Activated CD8-positive, alpha-beta T cell treated with anti-CD3 and anti-CD28 coated beads, Interleukin-2, amount 10 ng/mL, durations not matched to agents 7 days and 5 days (primary cell): ENCODE results near the gene C20orf144. TPM values are rescaled to one million over a fixed set of nuclear protein-coding genes. Genes with fewer than 3 reads are reported as not detected.

Experiments
- ATAC-seq: fragments of 150-1000 bp; cut with Tn5 transposase; one replicate; pipeline ENCODE4 v1.10.0; 2021; ENCODE audit warnings: moderate library complexity
- CTCF ChIA-PET: fragments of 350-600 bp; sonication (Branson Sonifier 250); formaldehyde crosslinking; loops from one replicate; lab custom pipeline; 2021; ENCODE audit warnings: antibody characterized with exemption; lab: Charles Lee
- POLR2A ChIA-PET: fragments of 350-600 bp; sonication (Branson Sonifier 250); formaldehyde crosslinking; loops from one replicate; lab custom pipeline; 2021; ENCODE audit warnings: antibody characterized with exemption; lab: Charles Lee
- DNase-seq: peaks from one replicate; pipeline ENCODE4 v3.0.0-alpha.2; 2020
- H3K27ac Mint-ChIP-seq: one replicate; pipeline ENCODE4 v1.8.0; 2021; ENCODE audit warnings: mild to moderate bottlenecking, mixed read lengths
- H3K27me3 Mint-ChIP-seq: one replicate; pipeline ENCODE4 v1.8.0; 2021; ENCODE audit warnings: low read depth, mixed read lengths
- H3K36me3 Mint-ChIP-seq: one replicate; pipeline ENCODE4 v1.8.0; 2021; ENCODE audit warnings: low read depth, mixed read lengths
- H3K4me1 Mint-ChIP-seq: one replicate; pipeline ENCODE4 v1.8.0; 2021; ENCODE audit warnings: low read depth, mixed read lengths
- H3K4me3 Mint-ChIP-seq: one replicate; pipeline ENCODE4 v1.8.0; 2021; ENCODE audit warnings: mild to moderate bottlenecking, mixed read lengths
- H3K9me3 Mint-ChIP-seq: one replicate; pipeline ENCODE4 v1.8.0; 2022; ENCODE audit warnings: mixed read lengths; ENCODE audit not compliant: insufficient read depth
- total RNA-seq, 2 experiments: library from RNA; stranded (reverse); gene quantifications; one replicate each; pipeline ENCODE4 v1.2.3, GENCODE V29; 2021

The C20orf144 gene
- total RNA-seq, 2 experiments from 2014 or later: 0.16 to 0.21 TPM

DNA sequence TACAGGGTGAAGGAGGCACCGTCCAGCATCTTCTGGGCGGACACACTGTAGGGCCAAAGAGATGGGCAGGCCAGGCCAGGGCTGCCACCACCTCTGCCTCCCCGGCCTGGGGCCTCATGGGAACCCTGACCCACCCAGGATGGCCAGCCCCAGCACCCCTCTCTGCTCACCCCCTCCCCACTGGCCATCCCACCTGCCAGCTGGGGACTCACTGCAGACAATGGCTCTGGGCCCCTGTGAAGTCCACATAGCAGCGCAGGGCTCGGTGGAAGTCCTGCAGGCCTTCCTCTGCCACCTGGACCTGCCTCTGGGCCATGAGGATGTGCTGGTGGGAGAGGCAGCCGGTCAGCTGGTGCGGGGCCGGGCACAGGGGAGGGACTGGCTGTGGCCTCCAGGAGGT lies 3.6 kb upstream of the C20orf144 start:
- Mint-ChIP-seq H3K27ac (no peak overlapping the region), H3K4me1 (peaks cover 6% of the 10 kb centered on the region), H3K27me3 (no peaks in the 10 kb centered on the region), H3K4me3 (no peak overlapping the region), H3K9me3 (no peaks in the 10 kb centered on the region), H3K36me3 (peaks cover 8% of the 10 kb centered on the region)
- ATAC-seq: no peak
- CTCF ChIA-PET: no interaction called here
- DNase-seq: no peak
- POLR2A ChIA-PET: no interaction called here

- Mint-ChIP-seq H3K4me3 (no peak overlapping the region), H3K27ac (no peak overlapping the region), H3K9me3 (no peaks in the 10 kb centered on the region), H3K27me3 (no peaks in the 10 kb centered on the region), H3K36me3 (peaks cover 8% of the 10 kb centered on the region), H3K4me1 (peaks cover 6% of the 10 kb centered on the region)
- CTCF ChIA-PET: no interaction called here
- POLR2A ChIA-PET: no interaction called here
- DNase-seq: no peak
- ATAC-seq: no peak
Observed at GRCh38 chr20:33658929-33659328, 3.2 kb upstream of the C20orf144 start.

DNA sequence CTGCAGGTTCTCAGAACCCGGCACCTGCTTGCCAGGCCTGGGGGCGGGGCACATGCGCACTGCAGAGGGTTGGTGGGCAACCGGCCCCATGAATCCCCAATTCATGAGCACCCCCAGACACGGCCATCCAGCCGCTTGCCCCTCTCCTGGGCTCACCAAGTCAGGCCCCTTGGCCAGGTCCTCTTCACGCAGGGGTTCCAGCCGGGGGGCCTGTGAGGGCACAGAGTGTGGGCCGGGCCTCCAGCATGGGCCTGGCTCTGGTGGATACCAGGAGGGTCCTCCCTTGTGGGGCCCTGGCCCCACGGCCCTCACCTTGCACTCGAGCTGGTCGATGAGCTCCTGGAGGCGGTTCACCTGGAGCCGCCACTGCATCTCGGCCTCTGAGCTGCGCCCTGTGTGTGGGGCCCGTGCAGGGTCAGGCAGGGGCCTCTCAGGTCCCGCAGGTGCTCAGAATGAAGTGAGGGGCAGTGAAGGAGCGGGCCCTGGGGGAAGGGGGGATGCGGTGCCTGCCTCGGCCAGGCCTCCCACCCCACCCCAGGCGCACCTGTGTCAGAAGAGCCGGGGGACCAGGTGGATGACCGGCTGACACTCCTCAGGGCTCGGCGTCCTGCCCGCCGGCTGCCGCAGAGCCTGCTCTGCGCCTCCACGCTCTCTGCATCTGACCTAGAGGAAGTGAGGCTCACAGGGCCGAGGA lies 2.6 kb upstream of the C20orf144 start:
- Mint-ChIP-seq H3K4me3 (no peak overlapping the region), H3K9me3 (no peaks in the 10 kb centered on the region), H3K36me3 (peaks cover 10% of the 10 kb centered on the region), H3K27ac (no peak overlapping the region), H3K4me1 (peaks cover 12% of the 10 kb centered on the region), H3K27me3 (no peaks in the 10 kb centered on the region)
- ATAC-seq: no peak
- POLR2A ChIA-PET: no interaction called here
- CTCF ChIA-PET: no interaction called here
- no peak for DNase-seq

GRCh38 chr20:33660035-33660684 lies 2.0 kb upstream of the C20orf144 start:
- ATAC-seq (no peak), DNase-seq (no peak)
- H3K27ac Mint-ChIP-seq: no peak overlapping the region
- POLR2A ChIA-PET: no interaction called here
- no peaks in the 10 kb centered on the region for H3K27me3 Mint-ChIP-seq
- peaks cover 12% of the 10 kb centered on the region for H3K36me3 Mint-ChIP-seq
- CTCF ChIA-PET: interaction anchor here (0.9 kb wide), 1 partner anchor 215 kb away, joined by 3 read pairs; no protein-coding TSS in a partner anchor
- H3K4me3 Mint-ChIP-seq: no peak overlapping the region
- H3K9me3 Mint-ChIP-seq: no peaks in the 10 kb centered on the region
- peaks cover 19% of the 10 kb centered on the region for H3K4me1 Mint-ChIP-seq

- Mint-ChIP-seq H3K36me3 (peaks cover 12% of the 10 kb centered on the region), H3K4me3 (no peak overlapping the region), H3K4me1 (peaks cover 23% of the 10 kb centered on the region), H3K27me3 (no peaks in the 10 kb centered on the region), H3K9me3 (no peaks in the 10 kb centered on the region), H3K27ac (peak overlapping the region; percentile 30)
- DNase-seq (no peak), ATAC-seq (no peak)
- ChIA-PET CTCF (interaction anchor here (0.9 kb wide), 1 partner anchor 216 kb away, joined by 3 read pairs; no protein-coding TSS in a partner anchor), POLR2A (no interaction called here)
Observed at GRCh38 chr20:33660685-33661058, 1.5 kb upstream of the C20orf144 start.

- H3K9me3 Mint-ChIP-seq: no peaks in the 10 kb centered on the region
- peak overlapping the region; percentile 80 for H3K4me3 Mint-ChIP-seq
- DNase-seq (peak; percentile 90), ATAC-seq (peak; percentile 72)
- POLR2A ChIA-PET: interaction anchor here (0.9 to 10.3 kb wide), 13 partner anchors 10 to 331 kb away, joined by 3 to 148 read pairs (median 4); partner anchors contain the start of genes CBFA2T2, CDK5RAP1, E2F1 and NECAB3
- H3K27ac Mint-ChIP-seq: peak overlapping the region; percentile 91
- CTCF ChIA-PET: interaction anchor here (0.9 to 9.8 kb wide), 8 partner anchors 9 to 206 kb away, joined by 3 to 126 read pairs (median 6); partner anchors contain the start of gene CBFA2T2
- no peaks in the 10 kb centered on the region for H3K27me3 Mint-ChIP-seq
- peaks cover 12% of the 10 kb centered on the region for H3K36me3 Mint-ChIP-seq
- H3K4me1 Mint-ChIP-seq: peaks cover 37% of the 10 kb centered on the region
Observed at GRCh38 chr20:33663161-33664084, 1.3 kb downstream of the C20orf144 start.

DNA sequence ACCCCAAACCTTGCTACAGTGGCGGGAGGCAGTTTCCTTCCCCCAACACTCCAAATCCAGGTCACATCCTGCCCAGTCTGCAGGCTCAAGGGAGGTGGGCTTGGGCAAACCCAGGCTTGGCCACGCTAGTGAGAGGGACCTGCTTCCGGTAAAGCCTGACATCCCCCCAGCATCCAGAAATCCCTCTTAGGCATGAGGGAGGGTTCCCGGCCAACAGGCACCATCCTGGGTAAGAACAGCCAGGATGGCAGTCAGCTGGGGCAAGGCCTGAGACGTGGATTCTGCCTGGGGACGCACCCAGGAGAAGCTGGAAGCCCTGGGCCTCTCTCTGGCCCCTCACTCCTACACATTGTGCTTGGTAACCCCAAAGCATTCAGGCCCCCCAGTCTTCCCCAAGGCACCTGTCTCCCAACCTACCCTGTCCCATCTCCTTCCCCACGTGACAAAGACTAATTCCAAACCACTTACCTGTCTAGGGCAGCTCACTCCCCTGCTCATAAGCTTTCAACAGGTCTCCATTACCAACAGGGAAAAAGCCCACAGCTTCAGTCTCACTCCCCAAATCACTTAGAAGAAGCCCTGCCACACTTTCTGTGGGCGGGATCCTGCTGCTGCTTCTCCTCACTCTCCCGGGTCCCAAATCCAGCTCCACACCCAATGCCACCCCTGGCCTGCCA lies 2.1 kb downstream of the C20orf144 start:
- no peak for ATAC-seq
- peak overlapping the region; percentile 80 for H3K4me3 Mint-ChIP-seq
- POLR2A ChIA-PET: interaction anchor here (0.9 to 10.3 kb wide), 12 partner anchors 10 to 330 kb away, joined by 3 to 148 read pairs (median 4); partner anchors contain the start of genes CBFA2T2, CDK5RAP1, E2F1 and NECAB3
- H3K4me1 Mint-ChIP-seq: peaks cover 43% of the 10 kb centered on the region
- H3K9me3 Mint-ChIP-seq: no peaks in the 10 kb centered on the region
- peak overlapping the region; percentile 91 for H3K27ac Mint-ChIP-seq
- no peaks in the 10 kb centered on the region for H3K27me3 Mint-ChIP-seq
- H3K36me3 Mint-ChIP-seq: peaks cover 13% of the 10 kb centered on the region
- DNase-seq: no peak
- CTCF ChIA-PET: interaction anchor here (0.7 to 9.8 kb wide), 7 partner anchors 10 to 207 kb away, joined by 3 to 126 read pairs (median 5); partner anchors contain the start of gene CBFA2T2

- Mint-ChIP-seq H3K9me3 (no peaks in the 10 kb centered on the region), H3K27me3 (no peaks in the 10 kb centered on the region), H3K27ac (peak overlapping the region; percentile 91), H3K4me3 (peak overlapping the region; percentile 80), H3K4me1 (peaks cover 44% of the 10 kb centered on the region), H3K36me3 (peaks cover 14% of the 10 kb centered on the region)
- ATAC-seq: no peak
- DNase-seq: no peak
- ChIA-PET POLR2A (interaction anchor here (0.5 to 10.3 kb wide), 10 partner anchors 9 to 1160 kb away, joined by 3 to 148 read pairs (median 6); partner anchors contain the start of genes CBFA2T2, CDK5RAP1, E2F1 and NECAB3), CTCF (interaction anchor here (0.7 to 9.8 kb wide), 7 partner anchors 11 to 207 kb away, joined by 3 to 126 read pairs (median 5); partner anchors contain the start of gene CBFA2T2)
Observed at GRCh38 chr20:33664762-33665144, 2.6 kb downstream of the C20orf144 start.

DNA sequence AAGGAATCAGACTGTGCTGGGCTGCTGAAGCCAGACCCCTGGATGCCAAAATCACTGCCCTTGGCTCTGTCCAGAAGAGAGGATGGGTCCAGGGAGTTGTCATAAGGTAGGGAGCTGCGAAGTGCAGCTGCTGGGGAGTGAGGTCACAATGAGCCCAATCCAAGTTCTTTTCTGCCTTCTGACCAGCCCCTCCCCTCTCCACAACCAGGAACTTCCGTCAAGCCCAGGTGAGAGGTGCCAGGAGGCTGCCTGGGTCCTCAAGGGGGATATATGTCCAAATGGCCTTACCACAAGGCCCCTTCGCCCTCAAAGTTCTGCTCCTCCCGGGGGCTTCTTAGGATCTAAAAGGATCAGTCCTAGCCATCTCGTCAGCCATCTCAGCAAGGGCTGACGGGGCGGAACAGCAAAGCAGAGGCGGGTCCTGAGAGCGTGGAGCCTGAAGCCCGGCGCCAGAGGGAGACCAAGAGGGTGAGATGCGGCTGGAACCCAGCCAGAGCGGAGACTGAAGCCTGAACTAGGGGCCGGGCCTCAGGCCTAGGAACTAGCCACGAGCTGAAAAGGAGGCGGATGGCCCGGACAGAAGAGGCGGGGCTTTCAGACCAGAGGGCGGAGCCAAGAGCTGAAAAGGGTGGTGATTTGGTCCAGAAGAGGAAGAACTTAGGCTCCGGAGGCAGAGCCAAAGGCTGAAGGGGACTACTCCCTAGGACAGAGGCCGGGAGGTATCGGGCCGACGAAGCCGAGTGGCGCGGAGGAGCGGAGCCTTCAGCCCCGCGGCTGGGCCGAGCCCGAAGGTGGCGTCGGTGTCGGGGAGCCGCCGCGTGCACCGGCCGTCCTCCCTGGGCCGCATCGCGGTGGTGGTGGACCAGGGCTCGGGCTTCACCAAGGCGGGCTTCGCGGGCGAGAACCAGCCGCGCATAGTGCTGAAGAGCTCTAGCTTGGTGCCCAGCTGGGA lies 4.4 kb downstream of the C20orf144 start, which contains the start of gene ACTL10:
Gene ACTL10 (plus strand): TSS at position 651 of the 952 bp plus-strand sequence. CDS start 555 bp downstream, outside the sequence.
- Mint-ChIP-seq H3K4me3 (peak within 1 kb of the TSS; percentile 90), H3K36me3 (peaks cover 15% of the 10 kb centered on the region), H3K4me1 (peaks cover 47% of the 10 kb centered on the region), H3K9me3 (no peaks in the 10 kb centered on the region), H3K27ac (peak within 1 kb of the TSS; percentile 95), H3K27me3 (no peaks in the 10 kb centered on the region)
- peak; percentile 90 for DNase-seq
- ChIA-PET POLR2A (interaction anchor here (0.8 to 10.3 kb wide), 7 partner anchors 9 to 266 kb away, joined by 3 to 148 read pairs (median 4); partner anchors contain the start of genes CBFA2T2, CDK5RAP1, E2F1 and PXMP4), CTCF (interaction anchor here (0.6 to 9.8 kb wide), 16 partner anchors 11 to 446 kb away, joined by 3 to 126 read pairs (median 4); partner anchors contain the start of genes CBFA2T2, EIF2S2, PXMP4 and SNTA1)
- ATAC-seq: peak; percentile 55
